ENCODE results near the gene ISOC2.
"Not testable (repeated sequence)": the region's sequence is repeated elsewhere in the genome, so short reads cannot be mapped to it uniquely, and the experiment has no call there.

- not testable (repeated sequence) for TF ChIP-seq CTCF (IDR thresholded peaks at IDR 0.05; ENCODE audit: borderline replicate concordance, extremely low read depth, low read length, poor library complexity, severe bottlenecking); EZH2 (IDR thresholded peaks at IDR 0.05; ENCODE audit: borderline replicate concordance, low read depth, low read length, severe bottlenecking)
Observed at GRCh38 chr19:55409179-55409578, 52.3 kb downstream of the ISOC2 start.

All from DND-41 (cell line).